NB4 (cell line): ENCODE results near the gene ADCY5.

Experiments used
- MYC ChIP-seq: IDR thresholded peaks from 2 replicates; pipeline ENCODE4 v1.6.1; 2011; ENCODE audit warnings: low read depth, low read length
- POLR2A ChIP-seq: IDR thresholded peaks from 2 replicates; pipeline ENCODE4 v1.6.1; 2011; ENCODE audit warnings: mild to moderate bottlenecking; ENCODE audit not compliant: insufficient read length; ENCODE audit errors: extremely low read depth
- TF ChIP-seq, protein P1 (sequence below): IDR thresholded peaks from one replicate; pipeline ENCODE4 v1.5.1; 2012; ENCODE audit warnings: low read depth, low read length

DNA sequence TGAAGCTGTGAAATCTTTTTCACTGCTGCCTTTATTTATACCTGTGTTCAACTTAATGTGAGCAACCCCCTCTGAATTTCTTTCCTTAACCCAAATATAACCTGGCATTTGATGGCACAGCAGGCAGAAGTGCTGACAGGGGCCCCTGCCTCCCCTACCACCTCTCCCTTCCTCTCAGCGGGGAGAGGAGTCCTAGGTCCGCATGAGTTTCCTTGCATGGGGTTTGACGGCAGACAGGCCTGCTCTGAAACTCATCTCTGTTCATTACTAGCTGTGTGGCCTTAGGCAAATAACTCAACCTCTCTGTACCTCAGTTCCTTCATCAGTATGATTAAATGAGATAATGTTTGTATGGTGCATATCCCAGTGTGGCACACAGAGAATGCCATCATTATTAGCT, 167.5 kb downstream of the ADCY5 start:
- TF ChIP-seq, protein P1, sequence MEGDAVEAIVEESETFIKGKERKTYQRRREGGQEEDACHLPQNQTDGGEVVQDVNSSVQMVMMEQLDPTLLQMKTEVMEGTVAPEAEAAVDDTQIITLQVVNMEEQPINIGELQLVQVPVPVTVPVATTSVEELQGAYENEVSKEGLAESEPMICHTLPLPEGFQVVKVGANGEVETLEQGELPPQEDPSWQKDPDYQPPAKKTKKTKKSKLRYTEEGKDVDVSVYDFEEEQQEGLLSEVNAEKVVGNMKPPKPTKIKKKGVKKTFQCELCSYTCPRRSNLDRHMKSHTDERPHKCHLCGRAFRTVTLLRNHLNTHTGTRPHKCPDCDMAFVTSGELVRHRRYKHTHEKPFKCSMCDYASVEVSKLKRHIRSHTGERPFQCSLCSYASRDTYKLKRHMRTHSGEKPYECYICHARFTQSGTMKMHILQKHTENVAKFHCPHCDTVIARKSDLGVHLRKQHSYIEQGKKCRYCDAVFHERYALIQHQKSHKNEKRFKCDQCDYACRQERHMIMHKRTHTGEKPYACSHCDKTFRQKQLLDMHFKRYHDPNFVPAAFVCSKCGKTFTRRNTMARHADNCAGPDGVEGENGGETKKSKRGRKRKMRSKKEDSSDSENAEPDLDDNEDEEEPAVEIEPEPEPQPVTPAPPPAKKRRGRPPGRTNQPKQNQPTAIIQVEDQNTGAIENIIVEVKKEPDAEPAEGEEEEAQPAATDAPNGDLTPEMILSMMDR = no peak
- TF ChIP-seq POLR2A = no peak
- TF ChIP-seq MYC = no peak
